HepG2 (cell line): ENCODE data around the gene EFEMP2. TPM values are rescaled to one million over a fixed set of nuclear protein-coding genes. Genes with fewer than 3 reads are reported as not detected.

Experiments used
- BRD4 ChIP-seq: sonication (generic); formaldehyde crosslinking; IDR thresholded peaks from 2 replicates; pipeline ENCODE4 v1.4.0; 2020; ENCODE audit warnings: missing genetic modification reagents
- CBX1 ChIP-seq: IDR thresholded peaks from one replicate; pipeline ENCODE4 v1.6.1; 2016; ENCODE audit warnings: antibody characterized with exemption, low read depth
- CSRNP1 ChIP-seq: sonication (generic); formaldehyde crosslinking; IDR thresholded peaks from 2 replicates; pipeline ENCODE4 v1.8.1; 2023; ENCODE audit warnings: mild to moderate bottlenecking, missing genetic modification reagents
- ERF ChIP-seq: IDR thresholded peaks from 2 replicates; pipeline ENCODE4 v1.6.1; 2018; ENCODE audit warnings: missing biosample characterization, missing genetic modification reagents
- FOXA1 ChIP-seq, 2 experiments: fragments of 450-650 bp in 1 of 2; sonication (generic) in 1 of 2; formaldehyde crosslinking in 1 of 2; IDR thresholded peaks; 2 replicates each; pipeline versions ENCODE4 v1.4.0 to v1.6.1; 2016 to 2020; ENCODE audit warnings: missing genetic modification reagents in 1 of 2
- KDM5A ChIP-seq: fragments of 200-600 bp; sonication (generic); IDR thresholded peaks from 2 replicates; pipeline ENCODE4 v1.7.0; 2018; ENCODE audit warnings: antibody characterized with exemption, mild to moderate bottlenecking, low read length, borderline replicate concordance
- KLF13 ChIP-seq: sonication (generic); formaldehyde crosslinking; IDR thresholded peaks from 2 replicates; pipeline ENCODE4 v1.4.0; 2020; ENCODE audit warnings: mild to moderate bottlenecking, missing genetic modification reagents
- MAFG ChIP-seq: sonication (generic); formaldehyde crosslinking; IDR thresholded peaks from 2 replicates; pipeline ENCODE4 v1.5.1; 2020; ENCODE audit warnings: mild to moderate bottlenecking, missing genetic modification reagents
- MED13 ChIP-seq: sonication (generic); formaldehyde crosslinking; IDR thresholded peaks from 2 replicates; pipeline ENCODE4 v1.5.0; 2020; ENCODE audit warnings: missing genetic modification reagents
- NFIB ChIP-seq: sonication (generic); formaldehyde crosslinking; IDR thresholded peaks from 2 replicates; pipeline ENCODE4 v1.9.0; 2021; ENCODE audit warnings: missing genetic modification reagents, mild to moderate bottlenecking, borderline replicate concordance
- PHB2 ChIP-seq: fragments of 450-650 bp; IDR thresholded peaks from 2 replicates; pipeline ENCODE4 v1.6.1; 2018; ENCODE audit not compliant: partially characterized antibody
- PRMT3 ChIP-seq: sonication (generic); formaldehyde crosslinking; IDR thresholded peaks from 2 replicates; pipeline ENCODE4 v1.8.1; 2022; ENCODE audit warnings: low read depth, mild to moderate bottlenecking, moderate library complexity, missing genetic modification reagents, borderline replicate concordance
- PRPF4 ChIP-seq: fragments of 200-400 bp; formaldehyde crosslinking; IDR thresholded peaks from 2 replicates; pipeline ENCODE4 v1.6.1; 2016; ENCODE audit warnings: low read length, low read depth; ENCODE audit not compliant: poor library complexity, severe bottlenecking
- SMC3 ChIP-seq: IDR thresholded peaks from 2 replicates; pipeline ENCODE4 v1.6.1; 2011; ENCODE audit warnings: low read length, improper control_type of control experiment
- SRF ChIP-seq: IDR thresholded peaks from 2 replicates; pipeline ENCODE4 v1.6.1; 2011; ENCODE audit warnings: mild to moderate bottlenecking, low read depth, low read length, moderate library complexity
- TEAD3 ChIP-seq: optimal IDR thresholded peaks from 2 replicates; pipeline ENCODE3; 2016; ENCODE audit warnings: borderline replicate concordance
- THYN1 ChIP-seq: sonication (generic); formaldehyde crosslinking; IDR thresholded peaks from 2 replicates; pipeline ENCODE4 v1.8.1; 2023; ENCODE audit warnings: low read depth, mild to moderate bottlenecking, moderate library complexity, missing genetic modification reagents, borderline replicate concordance
- U2AF2 ChIP-seq: fragments of 200-400 bp; formaldehyde crosslinking; IDR thresholded peaks from 2 replicates; pipeline ENCODE4 v1.6.1; 2017; ENCODE audit warnings: low read depth, mild to moderate bottlenecking, low read length
- ZBTB20 ChIP-seq: sonication (generic); formaldehyde crosslinking; IDR thresholded peaks from 2 replicates; pipeline ENCODE4 v1.8.1; 2023; ENCODE audit warnings: missing genetic modification reagents, low read depth, mild to moderate bottlenecking, borderline replicate concordance
- ZBTB8A ChIP-seq: sonication (generic); formaldehyde crosslinking; IDR thresholded peaks from 2 replicates; pipeline ENCODE4 v1.4.0; 2020; ENCODE audit warnings: mild to moderate bottlenecking, low read depth, missing genetic modification reagents, borderline replicate concordance
- ZFY ChIP-seq: sonication (generic); formaldehyde crosslinking; IDR thresholded peaks from 2 replicates; pipeline ENCODE4 v1.4.0; 2020; ENCODE audit warnings: missing genetic modification reagents
- ZNF138 ChIP-seq: sonication (generic); formaldehyde crosslinking; IDR thresholded peaks from 2 replicates; pipeline ENCODE4 v1.5.0; 2020; ENCODE audit warnings: mild to moderate bottlenecking, low read depth, missing genetic modification reagents
- ZNF430 ChIP-seq: sonication (generic); formaldehyde crosslinking; IDR thresholded peaks from 2 replicates; pipeline ENCODE4 v1.9.0; 2021; ENCODE audit warnings: mild to moderate bottlenecking, missing genetic modification reagents
- ZNF530 ChIP-seq: sonication (generic); formaldehyde crosslinking; IDR thresholded peaks from 2 replicates; pipeline ENCODE4 v1.5.0; 2020; ENCODE audit warnings: low read depth, mild to moderate bottlenecking, missing genetic modification reagents
- ZNF576 ChIP-seq: sonication (generic); formaldehyde crosslinking; IDR thresholded peaks from 2 replicates; pipeline ENCODE4 v1.4.0; 2020; ENCODE audit warnings: mild to moderate bottlenecking, missing genetic modification reagents
- ZNF883 ChIP-seq: sonication (generic); formaldehyde crosslinking; IDR thresholded peaks from 2 replicates; pipeline ENCODE4 v1.5.1; 2020; ENCODE audit warnings: mild to moderate bottlenecking, missing genetic modification reagents; ENCODE audit errors: not compliant biosample characterization
- polyA plus RNA-seq, 8 experiments: library from polyadenylated mRNA; depleted of rRNA in 3 of 8; stranded (reverse) in 7 of 8; unstranded in 1 of 8; fragments of >200 nt; fragmentation: Illumina TruSeq in 4 of 8; extraction: Trizol in 4 of 8; gene quantifications; 2 replicates each; pipeline versions ENCODE4 v1.2.1 to v1.2.3, GENCODE V29; 2011 to 2016; ENCODE audit warnings: low read depth in 4 of 8, missing spikeins in 1 of 8, mixed read lengths in 1 of 8; ENCODE audit not compliant: insufficient read depth in 1 of 8
- total RNA-seq, 5 experiments: library from RNA; depleted of rRNA; stranded (reverse); fragments of >200 nt; fragmentation: Illumina TruSeq; extraction: Trizol; gene quantifications; 2 replicates each; pipeline ENCODE4 v1.2.3, GENCODE V29; 2016; ENCODE audit warnings: low read depth in 1 of 5
- TF ChIP-seq, protein P1 (sequence below): sonication (generic); formaldehyde crosslinking; IDR thresholded peaks from 2 replicates; pipeline ENCODE4 v1.4.0; 2020; ENCODE audit warnings: missing genetic modification reagents
- TF ChIP-seq, protein P2 (sequence below): IDR thresholded peaks from 2 replicates; pipeline ENCODE4 v1.6.1; 2016; ENCODE audit warnings: mild to moderate bottlenecking, missing biosample characterization, missing genetic modification reagents

Gene EFEMP2
- total and polyA plus RNA-seq, 2 of the 13 experiments (the other 11 are each of a cell fraction or from before 2014, with no cell fraction given) = 7.4 to 29.7 TPM

DNA sequence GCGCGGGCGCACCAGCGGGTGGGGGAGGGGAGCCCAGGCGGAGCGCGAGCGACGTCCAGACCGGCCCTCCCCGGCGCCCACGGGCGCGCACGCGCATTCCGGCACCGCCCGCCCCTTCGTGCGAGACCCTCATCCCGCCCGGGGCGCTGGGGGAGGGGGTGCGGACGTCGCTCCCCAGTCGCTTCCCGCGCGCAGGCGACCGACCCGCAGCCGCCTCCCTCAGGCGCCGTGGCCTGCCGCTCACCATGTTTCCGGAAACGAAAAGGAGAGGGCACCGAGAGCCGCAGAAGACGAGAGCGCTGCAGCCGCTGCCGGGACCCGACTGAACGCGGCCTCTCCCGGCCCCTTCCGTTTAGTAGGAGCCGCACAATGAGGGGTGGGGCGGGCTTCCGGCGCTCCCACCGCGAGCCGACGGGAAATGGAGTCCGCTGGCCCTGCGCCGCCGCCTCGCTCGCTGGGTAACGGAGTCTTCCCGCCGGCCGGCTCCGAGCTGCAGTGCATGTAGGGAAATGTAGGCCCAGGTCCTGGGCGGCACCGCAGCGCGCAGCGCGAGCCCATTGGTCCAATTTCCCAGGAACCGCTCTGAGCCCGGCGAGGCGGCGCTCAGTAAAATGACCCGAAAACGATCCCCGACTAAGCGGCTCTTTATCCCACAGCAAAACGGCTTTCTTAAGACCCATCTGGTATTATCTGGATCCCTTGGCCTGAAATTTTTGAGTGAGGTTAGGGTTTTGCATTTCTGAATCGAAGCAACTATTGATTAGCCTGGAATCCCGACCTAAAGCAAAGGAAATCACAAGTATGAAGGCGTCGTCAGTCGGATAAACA, 14.5 kb downstream of the EFEMP2 start, which contains the start of gene CFL1 (continued):
- TF ChIP-seq ZNF576 (CRISPR knock-in tag) (no peak), MED13 (peak; percentile 25; the same call in 1 of the 2 replicates), BRD4 (no peak), ZNF138 (CRISPR knock-in tag) (peak; percentile 20; the same call in 1 of the 2 replicates), ZFY (peak; percentile 86), THYN1 (0 out of 2 replicates have a peak, but pooled peaks have one; percentile 81), SRF (0 out of 2 replicates have a peak, but pooled peaks have one; percentile 15), PRMT3 (no peak), ZNF530 (CRISPR knock-in tag) (no peak), ERF (CRISPR knock-in tag) (peak; percentile 86), CSRNP1 (CRISPR knock-in tag) (no peak), PHB2 (no peak), PRPF4 (no peak), ZBTB20 (CRISPR knock-in tag) (no peak; the same call in 1 of the 2 replicates), ZNF430 (no peak), MAFG (CRISPR knock-in tag) (no peak), TEAD3 (CRISPR knock-in tag) (peak; percentile 30), SMC3 (no peak), FOXA1 (IDR thresholded peaks at IDR 0.05) (no peak), FOXA1 (CRISPR knock-in tag; IDR thresholded peaks at IDR 0.05) (no peak), KLF13 (CRISPR knock-in tag) (no peak), CBX1 (no peak), ZNF883 (CRISPR knock-in tag) (peak; percentile 42), NFIB (no peak), KDM5A (no peak), U2AF2 (no peak), ZBTB8A (no peak)
- TF ChIP-seq, protein P1, sequence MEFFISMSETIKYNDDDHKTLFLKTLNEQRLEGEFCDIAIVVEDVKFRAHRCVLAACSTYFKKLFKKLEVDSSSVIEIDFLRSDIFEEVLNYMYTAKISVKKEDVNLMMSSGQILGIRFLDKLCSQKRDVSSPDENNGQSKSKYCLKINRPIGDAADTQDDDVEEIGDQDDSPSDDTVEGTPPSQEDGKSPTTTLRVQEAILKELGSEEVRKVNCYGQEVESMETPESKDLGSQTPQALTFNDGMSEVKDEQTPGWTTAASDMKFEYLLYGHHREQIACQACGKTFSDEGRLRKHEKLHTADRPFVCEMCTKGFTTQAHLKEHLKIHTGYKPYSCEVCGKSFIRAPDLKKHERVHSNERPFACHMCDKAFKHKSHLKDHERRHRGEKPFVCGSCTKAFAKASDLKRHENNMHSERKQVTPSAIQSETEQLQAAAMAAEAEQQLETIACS = peak; percentile 35; the same call in 1 of the 2 replicates
- TF ChIP-seq, protein P2, sequence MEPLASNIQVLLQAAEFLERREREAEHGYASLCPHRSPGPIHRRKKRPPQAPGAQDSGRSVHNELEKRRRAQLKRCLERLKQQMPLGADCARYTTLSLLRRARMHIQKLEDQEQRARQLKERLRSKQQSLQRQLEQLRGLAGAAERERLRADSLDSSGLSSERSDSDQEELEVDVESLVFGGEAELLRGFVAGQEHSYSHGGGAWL (CRISPR knock-in tag) = no peak
